Neural cell (in vitro differentiated cells): ENCODE measurements around the gene TBCK.

ENCODE experiments used
- CTCF ChIP-seq: fragments of 450-650 bp; IDR thresholded peaks from 2 replicates; pipeline ENCODE4 v1.5.1; 2014; ENCODE audit warnings: antibody characterized with exemption, mild to moderate bottlenecking, moderate library complexity; ENCODE audit not compliant: poor library complexity, severe bottlenecking
- EP300 ChIP-seq: fragments of 450-650 bp; conservative IDR thresholded peaks from 2 replicates; pipeline ENCODE4 v1.6.1; 2014; ENCODE audit warnings: antibody characterized with exemption, mild to moderate bottlenecking, moderate library complexity; ENCODE audit not compliant: poor library complexity, severe bottlenecking
- EZH2 ChIP-seq: fragments of 200-600, 300-800 bp; shearing (Covaris generic), sonication (generic); IDR thresholded peaks from 2 replicates; pipeline ENCODE4 v1.6.1; 2014; ENCODE audit warnings: antibody characterized with exemption, low read length, borderline replicate concordance, mild to moderate bottlenecking; ENCODE audit not compliant: insufficient read depth, poor library complexity, severe bottlenecking
- MXI1 ChIP-seq: fragments of 450-650 bp; conservative IDR thresholded peaks from 2 replicates; pipeline ENCODE4 v1.6.1; 2014; ENCODE audit warnings: antibody characterized with exemption, mild to moderate bottlenecking; ENCODE audit not compliant: poor library complexity, severe bottlenecking
- POLR2AphosphoS5 ChIP-seq: IDR thresholded peaks from 2 replicates; pipeline ENCODE4 v1.6.1; 2012
- RAD21 ChIP-seq: fragments of 450-650 bp; conservative IDR thresholded peaks from 2 replicates; pipeline ENCODE4 v1.6.1; 2014; ENCODE audit warnings: antibody characterized with exemption, mild to moderate bottlenecking, moderate library complexity
- SMC3 ChIP-seq: fragments of 450-650 bp; conservative IDR thresholded peaks from 2 replicates; pipeline ENCODE4 v1.6.1; 2014; ENCODE audit warnings: antibody characterized with exemption, mild to moderate bottlenecking, moderate library complexity; ENCODE audit not compliant: poor library complexity
- TAF1 ChIP-seq: IDR thresholded peaks from 2 replicates; pipeline ENCODE4 v1.6.1; 2012; ENCODE audit warnings: low read depth
- TF ChIP-seq, protein P1 (sequence below): IDR thresholded peaks from 2 replicates; pipeline ENCODE4 v1.6.1; 2012; ENCODE audit warnings: borderline replicate concordance

- no peak for TF ChIP-seq RAD21
- TF ChIP-seq CTCF: no peak
- no peak for TF ChIP-seq SMC3
- no peak for TF ChIP-seq EZH2
- no peak for TF ChIP-seq POLR2AphosphoS5
- no peak for TF ChIP-seq EP300
- TF ChIP-seq TAF1: no peak
- TF ChIP-seq, protein P1, sequence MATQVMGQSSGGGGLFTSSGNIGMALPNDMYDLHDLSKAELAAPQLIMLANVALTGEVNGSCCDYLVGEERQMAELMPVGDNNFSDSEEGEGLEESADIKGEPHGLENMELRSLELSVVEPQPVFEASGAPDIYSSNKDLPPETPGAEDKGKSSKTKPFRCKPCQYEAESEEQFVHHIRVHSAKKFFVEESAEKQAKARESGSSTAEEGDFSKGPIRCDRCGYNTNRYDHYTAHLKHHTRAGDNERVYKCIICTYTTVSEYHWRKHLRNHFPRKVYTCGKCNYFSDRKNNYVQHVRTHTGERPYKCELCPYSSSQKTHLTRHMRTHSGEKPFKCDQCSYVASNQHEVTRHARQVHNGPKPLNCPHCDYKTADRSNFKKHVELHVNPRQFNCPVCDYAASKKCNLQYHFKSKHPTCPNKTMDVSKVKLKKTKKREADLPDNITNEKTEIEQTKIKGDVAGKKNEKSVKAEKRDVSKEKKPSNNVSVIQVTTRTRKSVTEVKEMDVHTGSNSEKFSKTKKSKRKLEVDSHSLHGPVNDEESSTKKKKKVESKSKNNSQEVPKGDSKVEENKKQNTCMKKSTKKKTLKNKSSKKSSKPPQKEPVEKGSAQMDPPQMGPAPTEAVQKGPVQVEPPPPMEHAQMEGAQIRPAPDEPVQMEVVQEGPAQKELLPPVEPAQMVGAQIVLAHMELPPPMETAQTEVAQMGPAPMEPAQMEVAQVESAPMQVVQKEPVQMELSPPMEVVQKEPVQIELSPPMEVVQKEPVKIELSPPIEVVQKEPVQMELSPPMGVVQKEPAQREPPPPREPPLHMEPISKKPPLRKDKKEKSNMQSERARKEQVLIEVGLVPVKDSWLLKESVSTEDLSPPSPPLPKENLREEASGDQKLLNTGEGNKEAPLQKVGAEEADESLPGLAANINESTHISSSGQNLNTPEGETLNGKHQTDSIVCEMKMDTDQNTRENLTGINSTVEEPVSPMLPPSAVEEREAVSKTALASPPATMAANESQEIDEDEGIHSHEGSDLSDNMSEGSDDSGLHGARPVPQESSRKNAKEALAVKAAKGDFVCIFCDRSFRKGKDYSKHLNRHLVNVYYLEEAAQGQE: no peak
- no peak for TF ChIP-seq MXI1
These were observed 323.2 kb downstream of the TBCK start for GRCh38 chr4:105992641-105993305.
